H9 (cell line): ENCODE results near the gene PRPF6. TPM values are rescaled to one million over a fixed set of nuclear protein-coding genes. Genes with fewer than 3 reads are reported as not detected.

Experiments used
- DNase-seq: peaks from one replicate; pipeline ENCODE4 v3.0.0-alpha.2; 2017
- H2AFZ ChIP-seq: one replicate; pipeline ENCODE4 v1.6.1; 2013; ENCODE audit warnings: mild to moderate bottlenecking, low read length, control low read depth, moderate library complexity
- H2AK5ac ChIP-seq: 2 replicates; pipeline ENCODE4 v1.6.1; 2013; ENCODE audit warnings: low read length, control low read depth, mixed read lengths; ENCODE audit not compliant: insufficient read length
- H2BK120ac ChIP-seq: one replicate; pipeline ENCODE4 v1.6.1; 2013; ENCODE audit warnings: low read depth, mild to moderate bottlenecking, low read length, control low read depth, inconsistent platforms; ENCODE audit not compliant: poor library complexity, severe bottlenecking
- H2BK12ac ChIP-seq: 2 replicates; pipeline ENCODE4 v1.6.1; 2013; ENCODE audit warnings: low read length, control low read depth, mixed read lengths, low read depth; ENCODE audit not compliant: insufficient read length
- H2BK15ac ChIP-seq: 2 replicates; pipeline ENCODE4 v1.6.1; 2013; ENCODE audit warnings: low read depth, low read length, control low read depth
- H2BK20ac ChIP-seq: one replicate; pipeline ENCODE4 v1.6.1; 2013; ENCODE audit warnings: low read depth, mild to moderate bottlenecking, low read length, control low read depth, inconsistent platforms; ENCODE audit not compliant: poor library complexity, severe bottlenecking
- H2BK5ac ChIP-seq: 2 replicates; pipeline ENCODE4 v1.6.1; 2013; ENCODE audit warnings: low read length, control low read depth, mixed read lengths; ENCODE audit not compliant: insufficient read length
- H3K14ac ChIP-seq: 2 replicates; pipeline ENCODE4 v1.6.1; 2013; ENCODE audit warnings: low read length, control low read depth; ENCODE audit not compliant: insufficient read depth
- H3K18ac ChIP-seq: 2 replicates; pipeline ENCODE4 v1.6.1; 2013; ENCODE audit warnings: low read depth, mild to moderate bottlenecking, mixed read lengths, low read length, control low read depth; ENCODE audit not compliant: insufficient read length
- H3K23ac ChIP-seq: 2 replicates; pipeline ENCODE4 v1.6.1; 2013; ENCODE audit warnings: low read length, control low read depth, mixed read lengths, low read depth; ENCODE audit not compliant: insufficient read length
- H3K23me2 ChIP-seq: 2 replicates; pipeline ENCODE4 v1.6.1; 2013; ENCODE audit warnings: low read depth, mild to moderate bottlenecking, mixed read lengths, low read length, control low read depth; ENCODE audit not compliant: insufficient read length, poor library complexity, severe bottlenecking
- H3K27ac ChIP-seq: 2 replicates; pipeline ENCODE4 v1.5.1; 2013; ENCODE audit warnings: low read length, control low read depth, mixed read lengths, low read depth; ENCODE audit not compliant: insufficient read length
- H3K27me3 ChIP-seq: 2 replicates; pipeline ENCODE4 v1.6.1; 2013; ENCODE audit warnings: low read length, control low read depth, inconsistent platforms; ENCODE audit not compliant: insufficient read depth
- H3K4ac ChIP-seq: 2 replicates; pipeline ENCODE4 v1.6.1; 2013; ENCODE audit warnings: low read depth, mild to moderate bottlenecking, control low read depth, inconsistent platforms, low read length, moderate library complexity
- H3K4me1 ChIP-seq: 2 replicates; pipeline ENCODE4 v1.6.1; 2013; ENCODE audit warnings: low read length, control low read depth, inconsistent platforms; ENCODE audit not compliant: insufficient read depth
- H3K4me2 ChIP-seq: 2 replicates; pipeline ENCODE4 v1.6.1; 2013; ENCODE audit warnings: low read length, control low read depth, mixed read lengths; ENCODE audit not compliant: insufficient read length, insufficient read depth
- H3K56ac ChIP-seq: 2 replicates; pipeline ENCODE4 v1.6.1; 2013; ENCODE audit warnings: low read depth, mild to moderate bottlenecking, mixed read lengths, low read length, control low read depth; ENCODE audit not compliant: insufficient read length
- H3K79me1 ChIP-seq: 2 replicates; pipeline ENCODE4 v1.6.1; 2013; ENCODE audit warnings: low read depth, mild to moderate bottlenecking, moderate library complexity, low read length, control low read depth, inconsistent platforms; ENCODE audit not compliant: insufficient read depth, poor library complexity, severe bottlenecking
- H3K79me2 ChIP-seq: 2 replicates; pipeline ENCODE4 v1.6.1; 2013; ENCODE audit warnings: low read length, control low read depth, inconsistent platforms; ENCODE audit not compliant: insufficient read depth
- H3K9ac ChIP-seq: 2 replicates; pipeline ENCODE4 v1.6.1; 2013; ENCODE audit warnings: low read length, control low read depth, mixed read lengths; ENCODE audit not compliant: insufficient read length; ENCODE audit errors: extremely low read depth
- H3K9me3 ChIP-seq: one replicate; pipeline ENCODE4 v1.6.1; 2013; ENCODE audit warnings: low read depth, low read length, inconsistent platforms; ENCODE audit not compliant: control insufficient read depth
- H3T11ph ChIP-seq: one replicate; pipeline ENCODE4 v1.6.1; 2013; ENCODE audit warnings: mild to moderate bottlenecking, low read length, control low read depth, inconsistent platforms
- H4K20me1 ChIP-seq: one replicate; pipeline ENCODE4 v1.6.1; 2013; ENCODE audit not compliant: control insufficient read depth, insufficient read length, insufficient read depth
- H4K5ac ChIP-seq: 2 replicates; pipeline ENCODE4 v1.6.1; 2013; ENCODE audit warnings: low read depth, mild to moderate bottlenecking, mixed read lengths, low read length, control low read depth; ENCODE audit not compliant: insufficient read length
- H4K8ac ChIP-seq: replicated peaks from 2 replicates; pipeline ENCODE4 v1.6.1; 2013; ENCODE audit warnings: low read length, control low read depth, mixed read lengths, low read depth; ENCODE audit not compliant: insufficient read length
- H4K91ac ChIP-seq: 2 replicates; pipeline ENCODE4 v1.6.1; 2013; ENCODE audit warnings: low read depth, mild to moderate bottlenecking, moderate library complexity, mixed read lengths, low read length, control low read depth; ENCODE audit not compliant: insufficient read length
- H3K27ac Mint-ChIP-seq, 3 experiments: 2 replicates in 2 of 3; 3 replicates in 1 of 3; pipeline ENCODE4 v1.8.0; 2020 to 2021; ENCODE audit warnings: mixed read lengths in 3 of 3, mild to moderate bottlenecking in 1 of 3, moderate library complexity in 1 of 3
- H3K27me3 Mint-ChIP-seq: 2 replicates; pipeline ENCODE4 v1.8.0; 2021; ENCODE audit warnings: low read depth, mild to moderate bottlenecking, moderate library complexity, mixed read lengths
- H3K36me3 Mint-ChIP-seq, 3 experiments: 2 replicates in 2 of 3; 3 replicates in 1 of 3; pipeline ENCODE4 v1.8.0; 2020 to 2021; ENCODE audit warnings: low read depth in 3 of 3, mixed read lengths in 3 of 3; ENCODE audit not compliant: insufficient read depth in 1 of 3
- H3K4me1 Mint-ChIP-seq, 2 experiments: 2 replicates each; pipeline ENCODE4 v1.8.0; 2020; ENCODE audit warnings: mixed read lengths in 2 of 2
- H3K4me3 Mint-ChIP-seq, 2 experiments: 2 replicates in 1 of 2; 3 replicates in 1 of 2; pipeline ENCODE4 v1.8.0; 2020 to 2021; ENCODE audit warnings: mild to moderate bottlenecking in 2 of 2, mixed read lengths in 2 of 2, moderate library complexity in 1 of 2
- H3K9me3 Mint-ChIP-seq, 2 experiments: 2 replicates in 1 of 2; 3 replicates in 1 of 2; pipeline ENCODE4 v1.8.0; 2020; ENCODE audit warnings: mild to moderate bottlenecking in 2 of 2, mixed read lengths in 2 of 2, moderate library complexity in 1 of 2
- CTCF ChIP-seq: fragments of 200-600 bp; sonication (generic); conservative IDR thresholded peaks from 3 replicates; pipeline ENCODE4 v1.8.0; 2021; ENCODE audit warnings: antibody characterized with exemption, mild to moderate bottlenecking
- WGBS: extraction: QIAGEN DNeasy Blood & Tissue Kit; methylation state at CpG from one replicate; pipeline ENCODE4 v1.1.7; 2013; ENCODE audit warnings: missing lambda C conversion rate, low lambda C conversion rate, mixed read lengths; ENCODE audit not compliant: insufficient read length; ENCODE audit errors: extremely low coverage; 5-methylcytosine and 5-hydroxymethylcytosine counted together
- total RNA-seq: library from RNA; stranded (reverse); gene quantifications from 2 replicates; pipeline ENCODE4 v1.2.1, GENCODE V29; 2021

The PRPF6 gene
- total RNA-seq, 1 experiment from 2014 or later, result 87.9 TPM

GRCh38 chr20:63946986-63947637 lies 33.8 kb upstream of the PRPF6 start:
- no peak overlapping the region for H3K14ac ChIP-seq
- no peak for TF ChIP-seq CTCF
- Mint-ChIP-seq H3K27me3 (no peaks in the 10 kb centered on the region), H3K4me3 (no peak overlapping the region; a peak in 1 of 5 replicates), H3K9me3 (peaks cover 4 to 7% of the 10 kb centered on the region in 2 experiments; a peak in 3 of 5 replicates), H3K27ac (peak overlapping the region in 2 of 3 experiments; percentile 87 to 93; a peak in 4 of 7 replicates), H3K36me3 (peaks cover 5 to 29% (median 22%) of the 10 kb centered on the region in 3 experiments), H3K4me1 (peaks cover 16 to 28% of the 10 kb centered on the region in 2 experiments)
- peaks cover 3% of the 10 kb centered on the region; the same call in 1 of the 2 replicates for H3K79me2 ChIP-seq
- H3K27me3 ChIP-seq, result no peaks in the 10 kb centered on the region
- H4K5ac ChIP-seq, result no peak overlapping the region
- no CpG with 5 or more reads among the region's 15 CpGs for WGBS
- H3K4ac ChIP-seq, result no peak overlapping the region
- no peak overlapping the region for H2AK5ac ChIP-seq
- no peak for DNase-seq
- no peak overlapping the region for H2BK20ac ChIP-seq
- H3K4me2 ChIP-seq, result no peak overlapping the region
- no peak overlapping the region for H3K23ac ChIP-seq
- H4K8ac ChIP-seq, result no peak overlapping the region
- no peak overlapping the region for H3K27ac ChIP-seq
- H4K91ac ChIP-seq, result no peak overlapping the region
- H2BK12ac ChIP-seq, result no peak overlapping the region
- H4K20me1 ChIP-seq, result peaks cover 3% of the 10 kb centered on the region
- no peak overlapping the region for H2AFZ ChIP-seq
- H3K9ac ChIP-seq, result no peak overlapping the region
- no peak overlapping the region for H3K18ac ChIP-seq
- no peaks in the 10 kb centered on the region for H3K23me2 ChIP-seq
- no peak overlapping the region for H2BK5ac ChIP-seq
- H3K79me1 ChIP-seq, result no peaks in the 10 kb centered on the region
- no peaks in the 10 kb centered on the region for H3K4me1 ChIP-seq
- no peak overlapping the region for H3T11ph ChIP-seq
- H2BK15ac ChIP-seq, result no peak overlapping the region
- no peak overlapping the region for H3K56ac ChIP-seq
- no peak overlapping the region for H2BK120ac ChIP-seq
- no peaks in the 10 kb centered on the region for H3K9me3 ChIP-seq
